ENCODE results near the gene SETD3. TPM values are rescaled to one million over a fixed set of nuclear protein-coding genes. Genes with fewer than 3 reads are reported as not detected.

SETD3 gene
- total RNA-seq, 2 donors from 2014 or later = 84.2 to 114 TPM

DNA sequence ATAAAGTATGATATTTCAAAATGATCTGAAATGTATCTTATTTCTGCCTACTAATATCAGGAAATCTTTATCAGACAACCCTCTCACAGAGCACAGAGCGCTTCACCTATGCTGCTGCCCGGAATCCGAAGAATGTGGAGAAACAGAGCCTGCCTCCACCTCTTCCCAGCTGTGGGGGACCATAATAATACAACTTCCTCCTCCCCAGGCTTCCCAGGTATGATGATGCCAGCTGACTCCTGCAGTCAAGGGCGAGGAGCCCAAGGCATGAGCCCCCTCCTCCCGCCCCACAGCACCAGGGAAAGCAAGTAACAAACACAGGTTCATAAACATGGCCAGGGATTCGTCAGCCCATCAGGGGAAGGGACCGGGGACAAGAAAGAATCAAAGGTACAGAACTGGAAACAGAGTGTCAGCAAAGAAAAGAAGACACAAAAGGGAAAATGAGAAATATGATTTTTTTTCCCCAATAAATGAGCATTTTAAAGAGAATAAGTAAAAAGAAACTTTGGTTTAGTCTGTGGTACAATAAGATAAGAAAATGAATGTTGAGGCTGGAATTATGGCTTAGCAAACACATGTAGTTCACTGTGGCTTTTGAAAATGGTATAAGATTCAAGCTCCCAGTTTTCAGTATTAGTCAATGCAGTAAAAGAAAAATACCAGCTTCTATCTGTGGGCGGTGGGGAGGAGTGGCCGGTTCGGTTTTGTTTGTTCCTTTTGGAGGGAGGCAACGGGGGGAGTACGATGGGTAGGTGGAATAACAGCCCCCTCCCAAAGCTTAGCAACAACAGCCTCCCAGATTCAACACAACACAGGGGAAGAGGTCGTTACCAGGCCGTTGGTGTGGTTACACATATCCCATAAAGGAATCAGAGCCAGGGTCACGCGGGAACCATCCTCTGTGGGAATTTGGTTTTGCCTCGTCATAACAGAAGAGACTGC lies 68.3 kb downstream of the SETD3 start:
- TF ChIP-seq, protein P1, sequence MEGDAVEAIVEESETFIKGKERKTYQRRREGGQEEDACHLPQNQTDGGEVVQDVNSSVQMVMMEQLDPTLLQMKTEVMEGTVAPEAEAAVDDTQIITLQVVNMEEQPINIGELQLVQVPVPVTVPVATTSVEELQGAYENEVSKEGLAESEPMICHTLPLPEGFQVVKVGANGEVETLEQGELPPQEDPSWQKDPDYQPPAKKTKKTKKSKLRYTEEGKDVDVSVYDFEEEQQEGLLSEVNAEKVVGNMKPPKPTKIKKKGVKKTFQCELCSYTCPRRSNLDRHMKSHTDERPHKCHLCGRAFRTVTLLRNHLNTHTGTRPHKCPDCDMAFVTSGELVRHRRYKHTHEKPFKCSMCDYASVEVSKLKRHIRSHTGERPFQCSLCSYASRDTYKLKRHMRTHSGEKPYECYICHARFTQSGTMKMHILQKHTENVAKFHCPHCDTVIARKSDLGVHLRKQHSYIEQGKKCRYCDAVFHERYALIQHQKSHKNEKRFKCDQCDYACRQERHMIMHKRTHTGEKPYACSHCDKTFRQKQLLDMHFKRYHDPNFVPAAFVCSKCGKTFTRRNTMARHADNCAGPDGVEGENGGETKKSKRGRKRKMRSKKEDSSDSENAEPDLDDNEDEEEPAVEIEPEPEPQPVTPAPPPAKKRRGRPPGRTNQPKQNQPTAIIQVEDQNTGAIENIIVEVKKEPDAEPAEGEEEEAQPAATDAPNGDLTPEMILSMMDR (IDR thresholded peaks at IDR 0.05) = no peak
- Histone ChIP-seq H3K27me3 (no peaks in the 10 kb centered on the region), H3K4me1 (peaks cover 0 to 7% of the 10 kb centered on the region in 2 donors), H3K4me3 (no peak overlapping the region), H3K36me3 (peaks cover 40% of the 10 kb centered on the region), H3K27ac (no peak overlapping the region), H3K9me3 (no peaks in the 10 kb centered on the region)
- DNase-seq (ENCODE audit: low spot score) = no peak

DNA sequence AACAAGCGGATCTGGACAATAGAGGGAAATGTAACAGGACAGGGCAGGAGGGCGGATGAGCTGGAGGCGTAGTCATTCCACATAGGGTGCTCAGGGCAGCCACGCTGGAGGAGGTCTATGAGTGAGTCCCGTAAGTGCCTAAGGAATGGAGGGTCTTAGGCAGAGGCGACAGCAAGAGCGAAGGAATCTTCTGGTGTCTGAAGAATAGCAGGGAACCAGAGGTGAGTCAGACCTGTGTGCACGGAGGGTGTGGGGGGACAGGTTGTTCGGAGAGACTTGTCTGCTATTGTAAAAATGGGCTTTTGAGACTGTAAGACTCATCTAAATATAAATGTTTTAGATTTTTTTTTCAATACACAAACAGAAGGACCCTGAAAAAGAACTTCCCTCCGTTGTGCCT lies 70.6 kb downstream of the SETD3 start:
- Histone ChIP-seq H3K27me3 (no peaks in the 10 kb centered on the region), H3K9me3 (no peaks in the 10 kb centered on the region), H3K4me1 (no peaks in the 10 kb centered on the region), H3K4me3 (no peak overlapping the region), H3K27ac (no peak overlapping the region), H3K36me3 (peaks cover 49% of the 10 kb centered on the region)
- TF ChIP-seq, protein P1 (IDR thresholded peaks at IDR 0.05) = no peak
- DNase-seq (ENCODE audit: low spot score) = no peak

DNA sequence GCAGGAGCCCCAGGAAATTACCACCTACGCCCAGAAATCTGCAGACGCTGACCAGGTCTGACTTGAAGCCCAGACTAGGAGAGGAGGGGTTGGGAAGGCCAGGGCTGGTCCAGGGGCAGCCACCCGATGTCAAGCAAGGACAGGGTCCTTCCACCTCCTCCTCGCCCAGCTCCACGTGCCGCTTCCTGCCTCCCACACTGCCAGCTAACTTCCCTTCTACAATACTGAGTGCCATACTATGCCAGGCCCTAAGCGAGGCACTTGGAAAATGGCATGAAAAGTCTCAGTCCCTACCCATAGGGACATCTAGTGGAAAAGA lies 71.7 kb downstream of the SETD3 start:
- H3K4me1 ChIP-seq = no peaks in the 10 kb centered on the region
- no peak overlapping the region for H3K27ac ChIP-seq
- peaks cover 60% of the 10 kb centered on the region for H3K36me3 ChIP-seq
- no peaks in the 10 kb centered on the region for H3K9me3 ChIP-seq
- no peak overlapping the region for H3K4me3 ChIP-seq
- TF ChIP-seq, protein P1 (IDR thresholded peaks at IDR 0.05) = no peak
- H3K27me3 ChIP-seq = no peaks in the 10 kb centered on the region
- DNase-seq (ENCODE audit: low spot score) = no peak

DNA sequence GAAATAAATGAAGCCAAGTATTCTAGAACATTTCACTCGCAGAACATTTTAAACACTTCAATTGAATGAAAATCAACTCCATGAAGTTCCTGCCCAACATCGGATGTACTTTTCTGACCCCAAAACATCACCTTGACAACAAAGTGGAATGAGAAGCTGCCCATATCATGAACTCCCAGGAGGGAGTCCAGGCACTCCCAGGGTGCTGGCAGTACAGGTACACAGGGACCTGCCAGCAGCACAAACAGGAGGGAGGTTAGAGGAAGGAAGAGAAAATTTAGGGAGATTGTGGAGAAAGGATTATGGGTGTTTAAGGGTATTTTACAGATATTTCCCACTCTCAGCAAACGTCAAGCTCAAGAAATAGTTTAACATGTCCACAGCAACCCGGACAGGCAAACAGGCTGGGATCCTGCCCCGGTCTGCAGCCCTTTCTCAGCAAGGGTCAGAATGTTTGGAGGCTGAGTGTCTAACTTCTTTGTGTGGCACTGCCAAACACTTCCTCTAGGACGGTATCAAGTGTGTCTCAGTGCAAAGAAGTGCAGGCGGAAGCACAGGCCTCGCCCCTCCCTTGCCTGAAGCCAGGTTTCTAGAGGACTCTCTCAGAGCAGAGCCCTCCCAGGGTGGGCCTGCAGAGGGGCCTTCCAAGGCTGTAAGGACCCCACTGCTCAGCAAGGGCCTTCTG lies 72.2 kb downstream of the SETD3 start:
- H3K4me1 ChIP-seq = no peaks in the 10 kb centered on the region
- no peaks in the 10 kb centered on the region for H3K27me3 ChIP-seq
- no peak for DNase-seq (ENCODE audit: low spot score)
- TF ChIP-seq, protein P1 (IDR thresholded peaks at IDR 0.05) = no peak
- no peak overlapping the region for H3K27ac ChIP-seq
- no peak overlapping the region for H3K4me3 ChIP-seq
- peaks cover 65% of the 10 kb centered on the region for H3K36me3 ChIP-seq
- H3K9me3 ChIP-seq = no peaks in the 10 kb centered on the region

DNA sequence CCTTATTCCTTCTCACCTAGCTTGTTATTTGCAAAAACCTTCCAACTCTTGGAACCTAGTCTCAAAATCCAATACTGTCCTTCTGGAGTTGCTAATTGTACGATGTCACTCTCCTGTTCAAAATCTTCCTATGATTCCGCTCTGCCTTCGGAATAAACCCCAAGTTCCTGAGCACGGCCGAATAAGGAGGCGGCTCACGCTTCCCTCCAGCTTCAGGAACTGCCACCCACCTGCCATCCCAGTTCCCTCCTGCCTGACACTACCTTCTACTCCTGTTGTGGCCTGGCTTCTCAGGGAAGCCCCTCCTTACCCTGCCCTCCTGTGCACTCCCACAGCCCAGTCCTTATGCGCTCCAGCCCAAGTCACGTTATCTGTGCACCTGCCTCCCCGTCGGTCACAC lies 73.2 kb downstream of the SETD3 start:
- Histone ChIP-seq H3K27ac (no peak overlapping the region), H3K4me1 (no peaks in the 10 kb centered on the region), H3K4me3 (no peak overlapping the region), H3K9me3 (no peaks in the 10 kb centered on the region), H3K27me3 (no peaks in the 10 kb centered on the region), H3K36me3 (peaks cover 66% of the 10 kb centered on the region)
- TF ChIP-seq, protein P1 (IDR thresholded peaks at IDR 0.05) = no peak
- DNase-seq (ENCODE audit: low spot score) = no peak
